Myocyte (in vitro differentiated cells): ENCODE data around the gene DNAAF1. TPM values are rescaled to one million over a fixed set of nuclear protein-coding genes. Genes with fewer than 3 reads are reported as not detected.
"Not testable (repeated sequence)": the region's sequence is repeated elsewhere in the genome, so short reads cannot be mapped to it uniquely, and the experiment has no call there.

Experiments
- DNase-seq: peaks from one replicate; pipeline ENCODE4 v3.0.0-alpha.2; 2012; ENCODE audit warnings: low read depth
- polyA plus RNA-seq: library from polyadenylated mRNA; unstranded; fragments of >200 nt; gene quantifications from one replicate; pipeline ENCODE4 v1.2.1, GENCODE V29; 2012; ENCODE audit warnings: missing spikeins
- total RNA-seq: library from RNA; depleted of rRNA; stranded (reverse); fragments of >200 nt; gene quantifications from 2 replicates; pipeline ENCODE4 v1.2.3, GENCODE V29; 2014

DNAAF1 gene
- not detected in 2 replicates for total RNA-seq
- polyA plus RNA-seq, result 0.33 TPM

GRCh38 chr16:84144859-84145639 lies at the start of gene DNAAF1, which contains the start of gene HSDL1:
DNAAF1 (plus strand) TSS chr16:84145308; CDS start chr16:84145441, 133 bp downstream.
HSDL1 (minus strand) TSS chr16:84145177; CDS start chr16:84131321, 13,856 bp downstream.
- peak; percentile 88 for DNase-seq

GRCh38 chr16:84095466-84095865 lies 49.6 kb upstream of the DNAAF1 start:
- no peak for DNase-seq

- no peak for DNase-seq
Measured at GRCh38 chr16:84096447-84097005, 48.6 kb upstream of the DNAAF1 start.

GRCh38 chr16:84098939-84099338 lies 46.2 kb upstream of the DNAAF1 start:
- DNase-seq, result no peak

GRCh38 chr16:84103678-84104077 lies 41.4 kb upstream of the DNAAF1 start:
- DNase-seq, result peak; percentile 8

GRCh38 chr16:84104231-84104630 lies 40.9 kb upstream of the DNAAF1 start:
- DNase-seq, result no peak

GRCh38 chr16:84105301-84105815 lies 39.8 kb upstream of the DNAAF1 start:
- DNase-seq, result no peak

- DNase-seq, result no peak
Measured at GRCh38 chr16:84105948-84106740, 39.0 kb upstream of the DNAAF1 start.

GRCh38 chr16:84107921-84108320 lies 37.2 kb upstream of the DNAAF1 start:
- no peak for DNase-seq

- DNase-seq, result peak; percentile 61
Measured at GRCh38 chr16:84109598-84110335, 35.3 kb upstream of the DNAAF1 start.

- no peak for DNase-seq
Measured at GRCh38 chr16:84110527-84110926, 34.6 kb upstream of the DNAAF1 start.

- no peak for DNase-seq
Measured at GRCh38 chr16:84111525-84111924, 33.6 kb upstream of the DNAAF1 start.

GRCh38 chr16:84111949-84112348 lies 33.2 kb upstream of the DNAAF1 start:
- DNase-seq, result not testable (repeated sequence)

- no peak for DNase-seq
Measured at GRCh38 chr16:84115919-84116719, 29.0 kb upstream of the DNAAF1 start.

- peak; percentile 99 for DNase-seq
Measured at GRCh38 chr16:84116720-84117493, 28.2 kb upstream of the DNAAF1 start, which contains the start of gene MBTPS1. MBTPS1 (minus strand) TSS chr16:84116942; CDS start chr16:84101783, 15,159 bp downstream.

GRCh38 chr16:84117494-84117843 lies 27.6 kb upstream of the DNAAF1 start:
- no peak for DNase-seq

- DNase-seq, result not testable (repeated sequence)
Measured at GRCh38 chr16:84118315-84118714, 26.8 kb upstream of the DNAAF1 start.

GRCh38 chr16:84119368-84119767 lies 25.7 kb upstream of the DNAAF1 start:
- no peak for DNase-seq

GRCh38 chr16:84120023-84120422 lies 25.1 kb upstream of the DNAAF1 start:
- no peak for DNase-seq
